SK-N-SH (cell line): ENCODE results near the gene ZNF775. TPM values are rescaled to one million over a fixed set of nuclear protein-coding genes. Genes with fewer than 3 reads are reported as not detected.

Experiments used
- CTCF ChIA-PET: fragments of 300-600, 350-600 bp; formaldehyde crosslinking; extraction: SDS; loops from one replicate; lab custom pipeline; 2021; lab: Yijun Ruan, JAX
- POLR2A ChIA-PET: fragments of 350-600 bp; sonication (Branson Sonifier 250); formaldehyde crosslinking; extraction: SDS; loops from one replicate; lab custom pipeline; 2020; ENCODE audit warnings: antibody characterized with exemption, inconsistent platforms; lab: Yijun Ruan, JAX
- DNase-seq: peaks from one replicate; pipeline ENCODE4 v3.0.0; 2012
- H2AFZ ChIP-seq: fragments of 200-600 bp; sonication (generic); 2 replicates; pipeline ENCODE4 v1.8.1; 2016; ENCODE audit warnings: antibody characterized with exemption, mild to moderate bottlenecking, low read depth
- H3F3A ChIP-seq: fragments of 200-600 bp; sonication (generic); replicated peaks from 2 replicates; pipeline ENCODE3; 2016; ENCODE audit warnings: antibody characterized with exemption, mild to moderate bottlenecking; ENCODE audit not compliant: insufficient read depth
- H3K27ac ChIP-seq, 2 experiments: fragments of 200-500 bp in 1 of 2; fragments of 200-600 bp in 1 of 2; sonication (Bioruptor generic) in 1 of 2; sonication (generic), shearing (Covaris generic) in 1 of 2; 2 replicates each; pipeline versions ENCODE4 v1.5.1 to v1.6.1; 2014 to 2016; ENCODE audit warnings: low read depth in 2 of 2, inconsistent platforms in 1 of 2, low read length in 1 of 2, mild to moderate bottlenecking in 1 of 2, mixed read lengths in 1 of 2
- H3K27me3 ChIP-seq: fragments of 200-600 bp; sonication (generic), shearing (Covaris generic); 2 replicates; pipeline ENCODE4 v1.6.1; 2016; ENCODE audit warnings: mixed run types; ENCODE audit not compliant: insufficient read depth
- H3K36me3 ChIP-seq, 2 experiments: fragments of 200-500 bp in 1 of 2; fragments of 200-600 bp in 1 of 2; sonication (Bioruptor generic) in 1 of 2; sonication (generic) in 1 of 2; replicated peaks in 1 of 2; 2 replicates each; pipeline versions ENCODE3 to v1.5.1; 2014 to 2016; ENCODE audit warnings: low read length in 1 of 2, mild to moderate bottlenecking in 1 of 2; ENCODE audit not compliant: insufficient read depth in 2 of 2, control insufficient read depth in 1 of 2
- H3K4me1 ChIP-seq, 2 experiments: fragments of 200-500 bp in 1 of 2; fragments of 200-600 bp in 1 of 2; sonication (Bioruptor generic) in 1 of 2; sonication (generic), shearing (Covaris generic) in 1 of 2; 2 replicates each; pipeline versions ENCODE4 v1.5.1 to v1.6.1; 2014 to 2016; ENCODE audit warnings: low read depth in 1 of 2, low read length in 1 of 2, mixed run types in 1 of 2; ENCODE audit not compliant: insufficient read depth in 2 of 2, control insufficient read depth in 1 of 2
- H3K4me2 ChIP-seq: fragments of 200-600 bp; sonication (generic), shearing (Covaris generic); 2 replicates; pipeline ENCODE4 v1.6.1; 2017; ENCODE audit warnings: mixed run types
- H3K4me3 ChIP-seq, 2 experiments: fragments of 200-500 bp in 1 of 2; fragments of 200-600 bp in 1 of 2; sonication (Bioruptor generic) in 1 of 2; sonication (generic), shearing (Covaris generic) in 1 of 2; 2 replicates each; pipeline versions ENCODE4 v1.5.1 to v1.8.1; 2014 to 2016; ENCODE audit warnings: low read depth in 2 of 2, inconsistent platforms in 1 of 2, low read length in 1 of 2, mild to moderate bottlenecking in 1 of 2, mixed read lengths in 1 of 2, moderate library complexity in 1 of 2
- H3K79me2 ChIP-seq: fragments of 200-600 bp; sonication (generic); 2 replicates; pipeline ENCODE4 v1.8.1; 2017; ENCODE audit warnings: mild to moderate bottlenecking; ENCODE audit not compliant: insufficient read depth
- H3K9ac ChIP-seq: fragments of 200-600 bp; sonication (generic); 2 replicates; pipeline ENCODE4 v1.6.1; 2017; ENCODE audit warnings: mixed run types
- H3K9me2 ChIP-seq: fragments of 200-600 bp; sonication (generic); 2 replicates; pipeline ENCODE4 v1.6.1; 2017; ENCODE audit warnings: mixed run types
- H3K9me3 ChIP-seq: fragments of 200-600 bp; sonication (generic); 2 replicates; pipeline ENCODE4 v1.6.1; 2017; ENCODE audit warnings: mixed run types, mild to moderate bottlenecking, moderate library complexity
- H4K20me1 ChIP-seq: fragments of 200-600 bp; sonication (generic); 2 replicates; pipeline ENCODE4 v1.6.1; 2017; ENCODE audit warnings: mild to moderate bottlenecking, mixed run types; ENCODE audit not compliant: insufficient read depth
- CHD2 ChIP-seq: fragments of 150-350 bp; IDR thresholded peaks from 2 replicates; pipeline ENCODE4 v1.6.1; 2018; ENCODE audit warnings: low read length; ENCODE audit not compliant: partially characterized antibody
- ELF1 ChIP-seq: IDR thresholded peaks from 2 replicates; pipeline ENCODE4 v1.4.0; 2012
- EZH2phosphoT487 ChIP-seq: fragments of 200-600 bp; sonication (generic); IDR thresholded peaks from 2 replicates; pipeline ENCODE4 v1.6.1; 2017; ENCODE audit warnings: low read depth, mixed run types, mild to moderate bottlenecking, antibody characterized with exemption, moderate library complexity, borderline replicate concordance
- FOSL2 ChIP-seq: IDR thresholded peaks from 2 replicates; pipeline ENCODE4 v1.4.0; 2012; ENCODE audit warnings: low read depth, mild to moderate bottlenecking, moderate library complexity, borderline replicate concordance
- FOXJ3 ChIP-seq: sonication (generic); formaldehyde crosslinking; IDR thresholded peaks from 2 replicates; pipeline ENCODE4 v1.5.1; 2020; ENCODE audit warnings: mild to moderate bottlenecking, missing genetic modification reagents
- FOXM1 ChIP-seq: IDR thresholded peaks from 2 replicates; pipeline ENCODE4 v1.4.0; 2012; ENCODE audit warnings: low read depth, mild to moderate bottlenecking
- GABPA ChIP-seq: IDR thresholded peaks from 2 replicates; pipeline ENCODE4 v1.4.0; 2012; ENCODE audit warnings: low read depth, mild to moderate bottlenecking
- POLR2AphosphoS5 ChIP-seq: IDR thresholded peaks from 2 replicates; pipeline ENCODE4 v1.6.1; 2012; ENCODE audit warnings: low read depth, low read length
- RAD21 ChIP-seq: IDR thresholded peaks from 2 replicates; pipeline ENCODE4 v1.6.1; 2012; ENCODE audit warnings: mild to moderate bottlenecking, low read length
- REST ChIP-seq: IDR thresholded peaks from 2 replicates; pipeline ENCODE4 v1.6.1; 2012; ENCODE audit warnings: mild to moderate bottlenecking, low read depth, low read length, moderate library complexity
- RFX5 ChIP-seq: IDR thresholded peaks from 2 replicates; pipeline ENCODE4 v1.6.1; 2012; ENCODE audit warnings: mild to moderate bottlenecking, improper control_type of control experiment, low read length
- RXRA ChIP-seq: IDR thresholded peaks from 2 replicates; pipeline ENCODE4 v1.4.0; 2012; ENCODE audit warnings: low read depth, mild to moderate bottlenecking, borderline replicate concordance
- SIN3A ChIP-seq: IDR thresholded peaks from 2 replicates; pipeline ENCODE4 v1.6.1; 2012; ENCODE audit warnings: low read depth, mild to moderate bottlenecking, low read length, moderate library complexity, borderline replicate concordance
- TCF12 ChIP-seq: IDR thresholded peaks from 2 replicates; pipeline ENCODE4 v1.4.0; 2012
- TEAD4 ChIP-seq: IDR thresholded peaks from 2 replicates; pipeline ENCODE4 v1.4.0; 2012; ENCODE audit warnings: mild to moderate bottlenecking, borderline replicate concordance; ENCODE audit not compliant: insufficient read depth
- YY1 ChIP-seq: IDR thresholded peaks from 2 replicates; pipeline ENCODE4 v1.4.0; 2012; ENCODE audit warnings: low read depth, mild to moderate bottlenecking
- ZBTB33 ChIP-seq: IDR thresholded peaks from 2 replicates; pipeline ENCODE4 v1.4.0; 2012; ENCODE audit warnings: low read depth, borderline replicate concordance
- WGBS: methylation state at CpG from one replicate; pipeline ENCODE4 v1.1.6; 2017; ENCODE audit warnings: low lambda C conversion rate; 5-methylcytosine and 5-hydroxymethylcytosine counted together
- polyA plus RNA-seq, 3 experiments: library from polyadenylated mRNA; depleted of rRNA; stranded (reverse); fragments of >200 nt; gene quantifications; 2 replicates each; pipeline ENCODE4 v1.2.3, GENCODE V29; 2012
- TF ChIP-seq, protein P1 (sequence below): fragments of 200-600 bp; sonication (generic); IDR thresholded peaks from 2 replicates; pipeline ENCODE4 v1.6.1; 2017; ENCODE audit warnings: antibody characterized with exemption, mild to moderate bottlenecking, moderate library complexity
- TF ChIP-seq, protein P2 (sequence below): IDR thresholded peaks from 2 replicates; pipeline ENCODE4 v1.4.0; 2012; ENCODE audit warnings: low read depth
- TF ChIP-seq, protein P3 (sequence below): IDR thresholded peaks from 2 replicates; pipeline ENCODE4 v1.4.0; 2012; ENCODE audit warnings: low read depth, borderline replicate concordance

The ZNF775 gene
- polyA plus RNA-seq, 1 of the 3 experiments (the other 2 are of a cell fraction): 5.0 TPM

DNA sequence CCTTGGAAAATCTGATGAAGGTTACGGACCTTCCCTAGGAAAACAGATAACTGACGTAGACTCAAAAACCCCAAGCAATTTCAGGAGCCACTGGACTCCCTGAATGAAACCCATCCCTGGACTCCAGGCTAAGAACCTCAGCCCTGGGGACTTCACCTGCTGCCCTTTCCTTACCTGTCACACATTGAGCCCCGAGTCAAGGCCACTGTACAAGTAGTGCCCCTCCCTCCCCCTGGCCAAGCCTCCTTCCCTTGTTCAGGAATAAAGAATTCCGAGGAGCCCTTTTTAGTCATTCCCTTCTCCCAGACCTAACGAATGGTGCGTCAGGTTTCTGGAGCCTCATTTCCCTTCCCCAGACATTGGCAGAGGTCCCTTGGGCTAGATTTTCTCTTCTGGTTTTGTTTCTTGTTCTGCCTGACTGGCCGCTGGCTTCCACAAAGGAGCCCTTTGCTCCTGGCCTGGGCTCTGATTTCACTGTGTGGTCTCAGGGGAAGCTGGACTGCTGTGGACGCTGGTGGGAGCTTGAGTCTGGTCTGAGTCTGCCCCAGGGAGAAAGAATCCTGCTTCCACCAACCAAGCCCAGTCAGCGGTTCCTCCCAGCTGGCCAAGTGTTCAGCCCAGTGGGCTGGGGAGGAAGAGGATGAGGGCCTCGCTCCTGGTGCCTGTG is 31.7 kb downstream of the ZNF775 start:
- H3K4me2 ChIP-seq: no peak overlapping the region
- peaks cover 0 to 6% of the 10 kb centered on the region in 2 experiments for H3K36me3 ChIP-seq
- no peaks in the 10 kb centered on the region for H3K27me3 ChIP-seq
- no peaks in the 10 kb centered on the region for H3K9me3 ChIP-seq
- DNase-seq: no peak
- WGBS: 86% methylated on average over 10 of the region's 10 CpGs
- H3K9ac ChIP-seq: no peak overlapping the region
- ChIA-PET POLR2A (interaction anchor here (1.5 kb wide), 1 partner anchor 88 kb away, joined by 3 read pairs; the partner anchor contains the start of genes ACTR3C and LRRC61), CTCF (interaction anchor here (1.0 to 2.8 kb wide), 4 partner anchors 9 to 25 kb away, joined by 3 to 8 read pairs (median 4); no protein-coding TSS in a partner anchor)
- H3K4me1 ChIP-seq: peaks cover 0 to 8% of the 10 kb centered on the region in 2 experiments; a peak in 1 of 4 replicates
- no peak overlapping the region for H2AFZ ChIP-seq
- no peaks in the 10 kb centered on the region for H3F3A ChIP-seq
- TF ChIP-seq EZH2phosphoT487: no peak
- no peak for TF ChIP-seq GABPA
- TF ChIP-seq, protein P1, sequence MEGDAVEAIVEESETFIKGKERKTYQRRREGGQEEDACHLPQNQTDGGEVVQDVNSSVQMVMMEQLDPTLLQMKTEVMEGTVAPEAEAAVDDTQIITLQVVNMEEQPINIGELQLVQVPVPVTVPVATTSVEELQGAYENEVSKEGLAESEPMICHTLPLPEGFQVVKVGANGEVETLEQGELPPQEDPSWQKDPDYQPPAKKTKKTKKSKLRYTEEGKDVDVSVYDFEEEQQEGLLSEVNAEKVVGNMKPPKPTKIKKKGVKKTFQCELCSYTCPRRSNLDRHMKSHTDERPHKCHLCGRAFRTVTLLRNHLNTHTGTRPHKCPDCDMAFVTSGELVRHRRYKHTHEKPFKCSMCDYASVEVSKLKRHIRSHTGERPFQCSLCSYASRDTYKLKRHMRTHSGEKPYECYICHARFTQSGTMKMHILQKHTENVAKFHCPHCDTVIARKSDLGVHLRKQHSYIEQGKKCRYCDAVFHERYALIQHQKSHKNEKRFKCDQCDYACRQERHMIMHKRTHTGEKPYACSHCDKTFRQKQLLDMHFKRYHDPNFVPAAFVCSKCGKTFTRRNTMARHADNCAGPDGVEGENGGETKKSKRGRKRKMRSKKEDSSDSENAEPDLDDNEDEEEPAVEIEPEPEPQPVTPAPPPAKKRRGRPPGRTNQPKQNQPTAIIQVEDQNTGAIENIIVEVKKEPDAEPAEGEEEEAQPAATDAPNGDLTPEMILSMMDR: no peak
- no peak for TF ChIP-seq FOXM1
- TF ChIP-seq TCF12: no peak
- no peak for TF ChIP-seq SIN3A
- no peak for TF ChIP-seq TEAD4
- TF ChIP-seq, protein P2, sequence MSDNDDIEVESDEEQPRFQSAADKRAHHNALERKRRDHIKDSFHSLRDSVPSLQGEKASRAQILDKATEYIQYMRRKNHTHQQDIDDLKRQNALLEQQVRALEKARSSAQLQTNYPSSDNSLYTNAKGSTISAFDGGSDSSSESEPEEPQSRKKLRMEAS: no peak
- TF ChIP-seq, protein P3, sequence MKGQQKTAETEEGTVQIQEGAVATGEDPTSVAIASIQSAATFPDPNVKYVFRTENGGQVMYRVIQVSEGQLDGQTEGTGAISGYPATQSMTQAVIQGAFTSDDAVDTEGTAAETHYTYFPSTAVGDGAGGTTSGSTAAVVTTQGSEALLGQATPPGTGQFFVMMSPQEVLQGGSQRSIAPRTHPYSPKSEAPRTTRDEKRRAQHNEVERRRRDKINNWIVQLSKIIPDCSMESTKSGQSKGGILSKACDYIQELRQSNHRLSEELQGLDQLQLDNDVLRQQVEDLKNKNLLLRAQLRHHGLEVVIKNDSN: no peak
- no peak for TF ChIP-seq ELF1
- no peak for TF ChIP-seq YY1
- no peak for TF ChIP-seq RAD21
- TF ChIP-seq POLR2AphosphoS5: no peak
- TF ChIP-seq CHD2: no peak
- TF ChIP-seq FOSL2: no peak
- TF ChIP-seq ZBTB33: no peak
- no peak for TF ChIP-seq FOXJ3 (CRISPR knock-in tag)
- no peak for TF ChIP-seq REST
- no peak for TF ChIP-seq RFX5
- no peak for TF ChIP-seq RXRA
- H3K79me2 ChIP-seq: no peaks in the 10 kb centered on the region
- no peak overlapping the region for H3K4me3 ChIP-seq
- H4K20me1 ChIP-seq: no peaks in the 10 kb centered on the region
- no peaks in the 10 kb centered on the region for H3K9me2 ChIP-seq
- no peak overlapping the region for H3K27ac ChIP-seq
